Progenitor cell of endocrine pancreas (in vitro differentiated cells): ENCODE results near the gene ECHDC3. TPM values are rescaled to one million over a fixed set of nuclear protein-coding genes. Genes with fewer than 3 reads are reported as not detected.

Experiments used
- DNase-seq: peaks from one replicate; pipeline ENCODE4 v3.0.0; 2021; ENCODE audit warnings: low spot score; ENCODE audit not compliant: unreplicated experiment
- H3K27ac Mint-ChIP-seq: 2 replicates; pipeline ENCODE4 v1.8.0; 2021; ENCODE audit warnings: mild to moderate bottlenecking, moderate library complexity, mixed read lengths
- H3K27me3 Mint-ChIP-seq: 2 replicates; pipeline ENCODE4 v1.8.0; 2021; ENCODE audit warnings: mixed read lengths
- H3K36me3 Mint-ChIP-seq: 2 replicates; pipeline ENCODE4 v1.8.0; 2022; ENCODE audit warnings: mixed read lengths; ENCODE audit not compliant: insufficient read depth
- H3K4me1 Mint-ChIP-seq: 2 replicates; pipeline ENCODE4 v1.8.0; 2021; ENCODE audit warnings: low read depth, mixed read lengths
- H3K4me3 Mint-ChIP-seq: 2 replicates; pipeline ENCODE4 v1.8.0; 2021; ENCODE audit warnings: low read depth, mild to moderate bottlenecking, moderate library complexity, mixed read lengths
- H3K9me3 Mint-ChIP-seq: 2 replicates; pipeline ENCODE4 v1.8.0; 2021; ENCODE audit warnings: low read depth, mixed read lengths
- CTCF ChIP-seq: fragments of 200-600 bp; sonication (generic); IDR thresholded peaks from one replicate; pipeline ENCODE4 v1.5.0; 2021; ENCODE audit warnings: antibody characterized with exemption, mild to moderate bottlenecking; ENCODE audit not compliant: unreplicated experiment
- total RNA-seq: library from RNA; stranded (reverse); gene quantifications from 2 replicates; pipeline ENCODE4 v1.2.1, GENCODE V29; 2021

Gene ECHDC3
- total RNA-seq, 1 donor from 2014 or later: 2.3 TPM

GRCh38 chr10:11713186-11713743 lies 28.9 kb upstream of the ECHDC3 start:
- H3K4me1 Mint-ChIP-seq: peaks cover 15% of the 10 kb centered on the region
- no peak for TF ChIP-seq CTCF
- no peak for DNase-seq
- no peak overlapping the region for H3K27ac Mint-ChIP-seq
- H3K36me3 Mint-ChIP-seq: no peaks in the 10 kb centered on the region
- H3K9me3 Mint-ChIP-seq: no peaks in the 10 kb centered on the region
- peaks cover 16% of the 10 kb centered on the region for H3K27me3 Mint-ChIP-seq
- H3K4me3 Mint-ChIP-seq: no peak overlapping the region

- Mint-ChIP-seq H3K9me3 (no peaks in the 10 kb centered on the region), H3K36me3 (no peaks in the 10 kb centered on the region), H3K4me1 (peaks cover 15% of the 10 kb centered on the region), H3K27ac (no peak overlapping the region), H3K27me3 (peaks cover 16% of the 10 kb centered on the region), H3K4me3 (no peak overlapping the region)
- no peak for TF ChIP-seq CTCF
- DNase-seq: no peak
These were observed 28.2 kb upstream of the ECHDC3 start for GRCh38 chr10:11713963-11714362.

- TF ChIP-seq CTCF: no peak
- no peak for DNase-seq
These were observed 27.3 kb upstream of the ECHDC3 start for GRCh38 chr10:11714750-11715365.

GRCh38 chr10:11715815-11716494 lies 26.2 kb upstream of the ECHDC3 start:
- peak overlapping the region; percentile 43 for H3K27ac Mint-ChIP-seq
- peaks cover 16% of the 10 kb centered on the region for H3K27me3 Mint-ChIP-seq
- H3K4me3 Mint-ChIP-seq: peak overlapping the region; percentile 5

More at GRCh38 chr10:11714750-11715365, 27.3 kb upstream of the ECHDC3 start:
- no peaks in the 10 kb centered on the region for H3K36me3 Mint-ChIP-seq
- H3K27me3 Mint-ChIP-seq: peaks cover 16% of the 10 kb centered on the region
- H3K4me3 Mint-ChIP-seq: no peak overlapping the region
- H3K4me1 Mint-ChIP-seq: peaks cover 15% of the 10 kb centered on the region
- peak overlapping the region; percentile 59 for H3K27ac Mint-ChIP-seq
- no peaks in the 10 kb centered on the region for H3K9me3 Mint-ChIP-seq

GRCh38 chr10:11716686-11717085 lies 25.5 kb upstream of the ECHDC3 start:
- Mint-ChIP-seq H3K4me1 (peaks cover 15% of the 10 kb centered on the region), H3K4me3 (no peak overlapping the region), H3K27me3 (peaks cover 19% of the 10 kb centered on the region), H3K27ac (no peak overlapping the region), H3K9me3 (no peaks in the 10 kb centered on the region), H3K36me3 (no peaks in the 10 kb centered on the region)
- TF ChIP-seq CTCF: no peak
- no peak for DNase-seq

More at GRCh38 chr10:11715815-11716494, 26.2 kb upstream of the ECHDC3 start:
- Mint-ChIP-seq H3K9me3 (no peaks in the 10 kb centered on the region), H3K36me3 (no peaks in the 10 kb centered on the region), H3K4me1 (peaks cover 15% of the 10 kb centered on the region)
- TF ChIP-seq CTCF: no peak
- no peak for DNase-seq
